Bronchial epithelial cell (primary cell): ENCODE measurements around the gene CPNE2. TPM values are rescaled to one million over a fixed set of nuclear protein-coding genes. Genes with fewer than 3 reads are reported as not detected.

Experiments
- DNase-seq: peaks from one replicate; pipeline ENCODE4 v3.0.0-alpha.2; 2010; ENCODE audit warnings: low read depth
- FAIRE-seq: peaks from 2 replicates; lab custom pipeline; 2011; peaks lifted over from hg19 to GRCh38; lab: Jason Lieb, UNC
- H3K27me3 ChIP-seq: 2 replicates; pipeline ENCODE4 v1.5.1; 2011; ENCODE audit warnings: low read length; ENCODE audit not compliant: control insufficient read depth, insufficient read depth
- H3K36me3 ChIP-seq: 2 replicates; pipeline ENCODE4 v1.5.1; 2011; ENCODE audit warnings: low read length; ENCODE audit not compliant: control insufficient read depth, insufficient read depth
- H3K4me3 ChIP-seq: 2 replicates; pipeline ENCODE4 v1.5.1; 2011; ENCODE audit warnings: mild to moderate bottlenecking, low read depth, low read length, control low read depth
- total RNA-seq: library from RNA; depleted of rRNA; stranded (reverse); fragments of >200 nt; gene quantifications from 2 replicates; pipeline ENCODE4 v1.2.1, GENCODE V29; 2014
- TF ChIP-seq, protein P1 (sequence below): IDR thresholded peaks from 2 replicates; pipeline ENCODE4 v1.5.1; 2011; ENCODE audit warnings: mild to moderate bottlenecking, moderate library complexity, low read length, control low read depth, inconsistent platforms; ENCODE audit not compliant: insufficient read depth, severe bottlenecking

The CPNE2 gene
- total RNA-seq, 1 donor from 2014 or later = 5.0 TPM

DNA sequence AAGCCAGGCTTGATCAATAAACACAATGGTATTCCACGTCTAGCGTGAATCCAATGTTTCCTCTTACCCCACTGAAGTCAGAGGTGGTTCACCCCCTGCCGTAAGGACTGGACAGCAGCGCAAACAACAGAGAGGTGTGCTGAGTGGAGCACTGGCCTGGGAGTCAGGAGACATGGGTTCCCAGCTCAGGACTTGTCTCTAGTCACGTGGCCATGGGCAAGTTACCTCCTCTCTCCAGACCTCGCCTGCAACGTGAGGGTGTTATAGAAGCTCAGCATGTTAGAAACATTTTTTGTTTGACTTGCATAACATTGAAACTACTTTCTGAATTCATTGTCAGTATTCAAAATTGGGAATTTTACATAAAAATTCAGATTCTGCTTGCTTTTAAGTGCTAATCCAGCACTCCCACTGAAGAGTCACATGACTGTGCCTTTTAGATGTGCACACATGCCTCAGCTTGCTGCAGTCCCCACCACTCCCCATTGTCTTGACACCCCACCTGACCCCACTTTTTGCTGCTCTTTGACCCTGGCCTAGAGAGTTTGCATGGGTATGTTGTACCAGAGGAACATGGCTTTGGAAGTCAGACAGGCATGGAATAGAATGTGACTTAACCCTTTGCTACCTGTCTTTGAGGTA, 8.8 kb upstream of the CPNE2 start:
- H3K36me3 ChIP-seq = no peaks in the 10 kb centered on the region
- FAIRE-seq (no peak), DNase-seq (no peak)
- H3K27me3 ChIP-seq = no peaks in the 10 kb centered on the region
- TF ChIP-seq, protein P1, sequence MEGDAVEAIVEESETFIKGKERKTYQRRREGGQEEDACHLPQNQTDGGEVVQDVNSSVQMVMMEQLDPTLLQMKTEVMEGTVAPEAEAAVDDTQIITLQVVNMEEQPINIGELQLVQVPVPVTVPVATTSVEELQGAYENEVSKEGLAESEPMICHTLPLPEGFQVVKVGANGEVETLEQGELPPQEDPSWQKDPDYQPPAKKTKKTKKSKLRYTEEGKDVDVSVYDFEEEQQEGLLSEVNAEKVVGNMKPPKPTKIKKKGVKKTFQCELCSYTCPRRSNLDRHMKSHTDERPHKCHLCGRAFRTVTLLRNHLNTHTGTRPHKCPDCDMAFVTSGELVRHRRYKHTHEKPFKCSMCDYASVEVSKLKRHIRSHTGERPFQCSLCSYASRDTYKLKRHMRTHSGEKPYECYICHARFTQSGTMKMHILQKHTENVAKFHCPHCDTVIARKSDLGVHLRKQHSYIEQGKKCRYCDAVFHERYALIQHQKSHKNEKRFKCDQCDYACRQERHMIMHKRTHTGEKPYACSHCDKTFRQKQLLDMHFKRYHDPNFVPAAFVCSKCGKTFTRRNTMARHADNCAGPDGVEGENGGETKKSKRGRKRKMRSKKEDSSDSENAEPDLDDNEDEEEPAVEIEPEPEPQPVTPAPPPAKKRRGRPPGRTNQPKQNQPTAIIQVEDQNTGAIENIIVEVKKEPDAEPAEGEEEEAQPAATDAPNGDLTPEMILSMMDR = no peak
- no peak overlapping the region for H3K4me3 ChIP-seq

DNA sequence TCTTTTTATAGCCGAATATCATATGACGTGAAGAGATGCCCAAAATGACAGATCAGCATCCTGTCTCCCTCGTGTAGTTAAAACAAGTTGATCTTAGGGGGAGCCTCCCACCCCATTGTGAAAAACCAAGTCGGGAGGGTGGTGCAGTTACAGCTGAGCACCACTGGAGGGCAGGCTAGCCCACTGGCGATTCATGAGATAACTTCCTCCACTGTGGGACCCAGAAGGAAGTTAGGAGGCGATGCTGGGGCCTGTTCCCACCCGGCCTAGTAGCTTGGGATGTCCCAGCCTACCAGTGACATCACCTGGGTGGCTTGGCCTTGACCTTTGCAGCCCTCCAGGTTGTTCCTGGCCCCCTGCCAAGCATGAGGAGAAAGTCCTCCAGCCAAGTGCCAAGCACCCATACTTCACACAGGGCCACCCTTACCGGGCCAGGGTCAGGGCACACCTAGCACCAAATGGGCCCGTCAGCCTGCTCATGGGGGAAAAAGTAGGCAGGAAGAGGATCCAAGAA, 8.1 kb upstream of the CPNE2 start:
- Histone ChIP-seq H3K36me3 (no peaks in the 10 kb centered on the region), H3K27me3 (no peaks in the 10 kb centered on the region), H3K4me3 (no peak overlapping the region)
- TF ChIP-seq, protein P1 = peak; percentile 94
- peak; percentile 72 for DNase-seq
- FAIRE-seq = peak; percentile 66

DNA sequence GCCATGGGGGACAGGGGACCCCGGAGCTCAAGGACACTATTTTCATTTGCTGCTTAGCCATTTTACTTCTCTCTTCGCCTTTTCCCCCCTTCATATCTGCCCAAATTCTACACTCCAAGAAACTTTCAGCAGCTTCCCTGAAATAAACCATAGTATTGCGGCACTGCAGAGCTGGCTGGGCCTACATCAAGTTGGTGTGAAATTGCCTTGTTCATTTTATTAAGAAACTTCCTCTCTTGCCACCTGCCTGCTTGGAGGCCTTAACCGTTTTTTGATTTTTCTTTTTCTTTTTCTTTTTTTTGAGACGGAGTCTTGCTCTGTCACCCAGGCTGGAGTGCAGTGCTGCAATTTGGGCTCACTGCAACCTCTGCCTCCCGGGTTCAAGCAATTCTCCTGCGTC, 7.4 kb upstream of the CPNE2 start:
- Histone ChIP-seq H3K27me3 (no peaks in the 10 kb centered on the region), H3K4me3 (no peak overlapping the region), H3K36me3 (no peaks in the 10 kb centered on the region)
- TF ChIP-seq, protein P1 = no peak
- FAIRE-seq (no peak), DNase-seq (no peak)

DNA sequence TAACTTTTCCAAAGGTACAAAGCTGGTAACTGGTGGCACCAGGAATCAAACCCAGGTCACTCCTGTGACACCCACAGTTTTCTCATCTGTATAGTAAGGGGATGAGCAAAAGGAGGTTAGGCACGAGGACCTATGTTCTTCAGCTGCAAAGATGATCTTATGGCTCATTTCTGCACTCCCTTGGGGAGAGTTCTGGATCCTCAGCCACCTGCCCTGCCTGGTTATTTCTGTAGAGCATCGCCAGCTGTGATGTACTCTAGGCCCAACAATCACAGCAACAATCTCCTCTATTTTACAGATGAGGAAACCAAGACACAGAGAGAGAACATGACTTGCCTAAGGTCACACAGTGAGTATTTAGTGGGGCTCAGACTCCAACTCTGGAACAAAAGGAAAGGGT, 5.4 kb upstream of the CPNE2 start:
- H3K4me3 ChIP-seq = no peak overlapping the region
- DNase-seq = no peak
- FAIRE-seq = no peak
- H3K36me3 ChIP-seq = no peaks in the 10 kb centered on the region
- TF ChIP-seq, protein P1 = no peak
- no peaks in the 10 kb centered on the region for H3K27me3 ChIP-seq

DNA sequence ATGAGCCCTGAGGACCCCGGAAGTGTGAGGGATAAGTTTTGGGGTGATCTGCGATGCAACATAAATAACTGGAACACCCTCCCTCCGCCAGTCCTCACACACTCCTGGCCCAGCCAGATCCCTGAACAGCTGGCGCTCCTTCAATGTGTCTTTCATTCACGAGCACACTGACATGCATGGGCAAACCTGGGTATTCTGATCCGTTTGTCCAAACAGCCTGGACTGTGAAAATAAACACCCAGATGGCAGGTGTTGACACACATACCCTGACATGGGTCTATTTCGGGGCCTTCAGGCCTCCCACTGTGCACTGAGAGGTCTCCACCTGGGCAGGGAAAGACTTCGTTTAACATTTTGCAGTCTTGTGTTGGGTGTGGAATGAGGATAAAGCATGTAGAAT, 3.0 kb upstream of the CPNE2 start:
- DNase-seq = no peak
- TF ChIP-seq, protein P1 = no peak
- peak; percentile 28 for FAIRE-seq
- Histone ChIP-seq H3K4me3 (no peak overlapping the region), H3K27me3 (no peaks in the 10 kb centered on the region), H3K36me3 (no peaks in the 10 kb centered on the region)
